ENCODE data around the gene HERPUD1.
"Not testable (repeated sequence)": the region's sequence is repeated elsewhere in the genome, so short reads cannot be mapped to it uniquely, and the experiment has no call there.

Gene HERPUD1

DNA sequence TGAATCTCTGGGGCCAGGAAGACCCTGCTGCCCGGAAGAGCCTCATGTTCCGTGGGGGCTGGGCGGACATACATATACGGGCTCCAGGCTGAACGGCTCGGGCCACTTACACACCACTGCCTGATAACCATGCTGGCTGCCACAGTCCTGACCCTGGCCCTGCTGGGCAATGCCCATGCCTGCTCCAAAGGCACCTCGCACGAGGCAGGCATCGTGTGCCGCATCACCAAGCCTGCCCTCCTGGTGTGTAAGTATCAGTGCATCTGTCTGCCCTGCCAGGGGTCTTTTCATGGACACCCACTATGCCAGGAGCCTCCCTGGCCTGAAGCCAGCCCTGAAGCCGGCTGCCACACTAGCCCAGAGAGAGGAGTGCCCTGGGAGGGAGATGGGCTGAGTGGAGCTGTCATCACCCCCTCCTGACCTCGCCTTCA lies 29.9 kb downstream of the HERPUD1 start, which contains the start of gene CETP:
TSS of gene CETP (plus strand) at position 100 of the 431 bp plus-strand sequence. CDS start at position 130, 30 bp downstream.
- FAIRE-seq: no peak

- no peak for FAIRE-seq
Measured at GRCh38 chr16:56964243-56965148, 32.6 kb downstream of the HERPUD1 start.

DNA sequence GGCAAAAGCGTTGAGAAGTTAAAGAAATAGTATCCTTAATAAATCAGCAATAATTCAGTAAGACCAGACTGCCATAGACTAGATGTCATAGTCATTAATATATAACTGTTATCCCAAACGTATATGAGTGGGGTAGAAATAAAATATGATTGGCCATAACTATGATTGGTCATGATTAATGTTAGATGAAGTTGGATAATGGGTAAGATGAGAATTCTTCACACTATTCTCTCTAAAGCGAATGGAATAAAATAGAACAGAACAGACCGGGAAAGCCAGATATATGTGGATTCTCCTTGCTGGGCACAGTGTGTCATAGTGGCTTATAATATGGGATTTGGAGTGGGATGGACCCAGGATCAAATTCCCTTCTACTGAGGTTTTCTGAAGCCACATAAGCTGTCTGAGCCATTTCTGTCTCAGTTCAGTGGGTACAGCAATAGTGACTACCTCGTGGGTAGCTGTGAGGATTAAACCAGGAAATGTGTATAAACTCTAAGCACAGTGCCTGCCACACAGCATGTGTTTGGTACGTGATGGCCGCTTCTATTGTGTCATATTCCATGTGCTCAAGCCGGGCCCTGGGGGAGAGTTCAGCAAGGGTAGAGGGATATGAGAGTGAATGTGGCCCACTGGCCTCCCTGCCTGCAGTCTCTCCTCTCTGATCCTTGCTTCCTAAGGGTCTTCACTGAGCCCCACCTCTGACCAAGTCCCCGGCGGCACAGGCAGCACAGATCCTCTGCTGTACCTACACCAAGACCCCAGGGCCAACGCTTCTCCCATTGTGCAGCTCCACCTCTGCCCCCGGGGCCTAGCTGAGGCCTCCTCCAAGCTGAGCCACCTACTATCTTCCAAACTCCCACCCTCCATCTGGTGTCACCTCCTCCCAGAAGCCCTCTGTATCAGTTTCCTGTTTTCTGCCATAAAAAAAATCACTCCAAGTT lies 33.5 kb downstream of the HERPUD1 start:
- no peak for FAIRE-seq

DNA sequence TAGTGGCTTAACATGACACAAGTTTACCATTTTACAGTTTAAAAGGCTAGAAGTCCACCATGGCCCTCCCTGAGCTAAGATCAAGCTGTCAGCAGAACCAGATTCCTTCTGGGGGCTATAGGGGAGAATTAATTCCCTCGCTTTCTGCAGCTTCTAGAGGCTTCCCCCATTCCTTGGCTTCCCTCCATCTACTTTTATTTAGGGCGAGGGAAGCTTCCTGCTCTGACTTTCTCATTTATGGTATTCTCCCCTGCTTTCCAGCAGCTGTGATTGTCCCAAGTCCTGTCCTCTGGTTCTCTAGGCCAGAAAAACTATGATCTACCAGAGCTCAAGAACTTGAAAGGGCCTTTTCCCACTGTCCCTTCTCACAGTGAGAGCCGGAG lies 34.1 kb downstream of the HERPUD1 start:
- FAIRE-seq: no peak

GRCh38 chr16:56967733-56968132 lies 35.8 kb downstream of the HERPUD1 start:
- no peak for FAIRE-seq

GRCh38 chr16:56969769-56970168 lies 37.8 kb downstream of the HERPUD1 start:
- no peak for FAIRE-seq

DNA sequence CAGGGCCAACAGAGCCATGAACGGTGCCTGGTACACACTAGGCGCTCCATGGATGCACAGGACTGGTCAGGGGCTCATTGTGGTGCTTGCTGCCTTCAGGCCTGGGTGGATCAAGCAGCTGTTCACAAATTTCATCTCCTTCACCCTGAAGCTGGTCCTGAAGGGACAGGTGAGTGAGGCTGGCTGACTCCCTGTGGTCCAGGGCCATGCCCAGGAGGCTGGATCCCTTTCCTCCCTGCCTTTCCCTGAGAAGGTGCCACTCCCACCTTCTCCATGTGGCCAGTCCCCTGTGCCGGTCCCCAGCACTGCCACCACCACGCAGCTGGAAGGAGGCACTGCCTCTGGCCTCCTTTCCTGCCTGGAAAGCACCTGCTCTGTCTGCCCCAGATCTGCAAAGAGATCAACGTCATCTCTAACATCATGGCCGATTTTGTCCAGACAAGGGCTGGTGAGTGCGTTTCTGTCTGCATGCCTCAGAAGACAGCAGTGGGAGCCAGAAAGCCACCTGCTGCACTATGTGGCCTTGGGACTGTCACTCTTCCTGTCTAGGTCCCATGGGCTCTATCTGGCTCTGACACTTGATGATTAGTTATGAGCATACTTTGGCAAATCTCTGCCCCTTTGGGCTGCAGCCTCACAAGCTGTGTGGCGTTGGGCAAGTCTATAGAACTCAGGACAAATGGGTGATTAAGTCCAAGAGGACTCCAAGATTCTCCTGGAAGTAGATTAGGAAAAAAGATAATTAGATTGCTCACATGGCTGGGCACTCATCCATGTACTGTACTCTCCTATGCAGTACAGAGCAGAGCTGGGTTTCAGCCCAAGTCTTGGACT lies 39.2 kb downstream of the HERPUD1 start:
- no peak for FAIRE-seq

GRCh38 chr16:56971768-56972043 lies 39.8 kb downstream of the HERPUD1 start:
- FAIRE-seq: no peak

- no peak for FAIRE-seq
Measured at GRCh38 chr16:56972403-56973293, 40.7 kb downstream of the HERPUD1 start.

DNA sequence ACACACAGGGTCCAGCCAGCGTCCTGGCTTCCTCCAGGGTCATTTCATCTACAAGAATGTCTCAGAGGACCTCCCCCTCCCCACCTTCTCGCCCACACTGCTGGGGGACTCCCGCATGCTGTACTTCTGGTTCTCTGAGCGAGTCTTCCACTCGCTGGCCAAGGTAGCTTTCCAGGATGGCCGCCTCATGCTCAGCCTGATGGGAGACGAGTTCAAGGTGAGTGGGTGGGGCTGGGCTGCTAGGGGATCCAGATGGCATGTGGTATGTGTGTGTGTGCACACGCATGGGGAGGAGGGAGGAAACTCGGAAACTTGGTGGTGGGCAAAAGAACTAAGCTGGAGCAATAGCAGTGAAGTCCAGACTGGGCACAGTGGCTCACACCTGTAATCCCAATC lies 41.4 kb downstream of the HERPUD1 start:
- no peak for FAIRE-seq

- FAIRE-seq: not testable (repeated sequence)
Measured at GRCh38 chr16:56973899-56974298, 42.0 kb downstream of the HERPUD1 start.

DNA sequence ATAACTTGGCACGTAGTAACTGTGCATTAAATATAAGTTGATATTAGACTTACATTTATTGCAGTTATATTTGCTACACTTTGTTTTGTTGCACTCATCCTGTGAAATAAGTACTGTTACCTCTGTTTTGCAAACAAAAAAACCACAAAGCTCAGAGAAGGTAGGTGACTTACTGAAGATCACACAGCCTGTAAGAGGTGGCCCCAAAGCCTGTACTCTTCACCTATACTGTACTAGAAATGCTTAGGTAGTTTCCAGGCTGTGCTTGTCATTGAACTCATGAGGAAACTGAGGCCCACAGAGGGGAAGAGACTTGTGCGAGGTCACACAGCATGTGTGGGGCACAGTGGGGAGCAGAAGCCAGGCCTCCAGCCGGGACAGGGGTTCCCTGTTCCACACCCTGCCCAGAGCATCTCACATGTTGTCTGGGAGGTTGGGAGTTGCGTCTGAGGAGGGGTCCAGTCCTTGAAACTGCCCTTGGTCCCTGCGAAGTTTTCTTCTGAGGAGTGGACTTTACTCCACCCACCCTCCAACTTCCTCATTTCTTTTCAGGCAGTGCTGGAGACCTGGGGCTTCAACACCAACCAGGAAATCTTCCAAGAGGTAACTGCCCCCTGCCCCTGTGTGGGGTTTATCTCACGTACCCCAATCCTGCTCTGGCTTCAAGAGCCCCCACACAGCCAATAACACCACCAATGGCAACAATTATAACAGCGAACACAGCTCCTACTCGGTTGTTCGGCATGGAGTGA lies 42.8 kb downstream of the HERPUD1 start:
- FAIRE-seq: no peak

GRCh38 chr16:56975714-56976113 lies 43.8 kb downstream of the HERPUD1 start:
- no peak for FAIRE-seq

DNA sequence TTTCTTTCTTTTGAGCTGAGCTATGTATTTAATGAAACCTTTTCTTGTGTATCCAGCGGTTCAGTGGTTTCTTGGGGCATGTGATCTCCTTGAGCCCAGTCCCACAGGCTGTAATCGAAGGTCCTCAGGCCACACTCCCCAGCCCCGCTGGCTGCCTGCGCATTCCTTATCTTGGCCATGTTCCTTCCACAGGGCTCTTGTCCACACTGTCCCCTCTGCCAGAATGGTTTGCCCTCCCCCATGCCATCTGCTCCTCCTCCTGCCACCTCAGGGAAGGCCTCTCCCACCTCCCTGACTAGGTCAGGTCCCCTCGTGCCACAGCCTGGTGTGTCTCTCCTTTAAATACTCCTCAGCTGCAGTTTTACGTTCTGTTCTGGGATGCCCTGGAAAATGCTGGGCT lies 45.3 kb downstream of the HERPUD1 start:
- no peak for FAIRE-seq

DNA sequence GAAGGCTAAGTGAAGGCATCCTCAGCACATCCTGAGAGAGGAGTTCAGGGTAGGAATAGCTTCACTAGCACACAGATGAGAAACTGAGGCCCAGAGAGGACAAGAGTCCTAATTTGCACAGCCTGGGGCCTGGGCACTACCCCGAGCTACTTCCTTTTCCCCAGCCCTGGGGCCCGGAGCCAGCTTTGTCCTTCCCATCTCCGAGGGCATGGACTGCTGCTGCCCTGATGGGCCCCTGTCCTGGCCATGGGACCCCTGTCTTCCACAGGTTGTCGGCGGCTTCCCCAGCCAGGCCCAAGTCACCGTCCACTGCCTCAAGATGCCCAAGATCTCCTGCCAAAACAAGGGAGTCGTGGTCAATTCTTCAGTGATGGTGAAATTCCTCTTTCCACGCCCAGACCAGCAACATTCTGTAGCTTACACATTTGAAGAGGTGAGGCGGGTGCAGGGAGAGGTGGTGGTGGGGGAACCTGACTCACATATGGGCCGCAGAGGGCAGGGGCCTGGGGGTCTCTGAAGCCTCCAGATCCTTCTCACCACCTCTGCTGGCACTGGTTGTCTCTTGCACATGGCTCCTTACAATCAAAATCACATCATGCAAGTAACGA lies 46.0 kb downstream of the HERPUD1 start:
- FAIRE-seq: no peak

GRCh38 chr16:56980201-56980535 lies 48.2 kb downstream of the HERPUD1 start:
- no peak for FAIRE-seq

DNA sequence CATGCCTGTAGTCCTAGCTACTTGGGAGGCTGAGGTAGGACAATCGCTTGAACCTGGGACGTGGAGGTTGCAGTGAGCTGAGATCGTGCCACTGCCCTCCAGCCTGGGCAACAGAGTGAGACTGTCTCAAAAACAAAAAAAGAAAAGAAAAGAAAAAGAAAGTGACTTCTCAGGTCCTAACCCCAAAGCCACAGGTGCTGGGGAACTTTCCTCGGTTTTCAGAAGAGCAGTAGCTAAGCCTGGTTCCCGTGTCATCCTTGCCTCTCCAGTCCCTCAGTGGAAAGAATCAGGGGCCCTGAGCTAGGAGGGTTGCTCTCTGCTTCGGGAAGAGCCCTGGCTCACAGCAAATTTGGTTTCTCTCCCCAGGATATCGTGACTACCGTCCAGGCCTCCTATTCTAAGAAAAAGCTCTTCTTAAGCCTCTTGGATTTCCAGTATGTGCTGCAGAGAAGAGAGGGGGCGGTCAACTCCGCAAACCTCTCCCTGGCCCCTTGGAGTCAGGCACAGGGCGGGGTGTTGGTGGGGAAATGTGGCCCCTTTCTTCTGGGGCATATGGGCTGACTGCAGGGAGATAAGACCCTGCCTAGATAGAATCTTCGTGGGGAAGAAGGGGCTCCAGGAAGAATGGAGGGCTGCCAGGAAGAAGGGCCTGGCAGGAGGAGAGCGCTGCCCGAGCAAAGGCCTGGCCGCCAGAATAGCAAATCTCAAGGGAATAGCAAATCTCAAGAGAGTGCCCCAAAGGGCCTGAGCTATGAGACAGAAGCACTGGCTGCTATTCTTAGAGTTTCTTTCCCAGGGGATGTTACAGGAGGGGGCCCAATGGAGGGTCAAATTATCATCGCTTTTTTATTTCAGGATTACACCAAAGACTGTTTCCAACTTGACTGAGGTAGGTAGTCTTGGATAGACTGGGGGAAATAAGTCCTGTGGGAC lies 49.1 kb downstream of the HERPUD1 start:
- no peak for FAIRE-seq

GRCh38 chr16:56981729-56982271 lies 49.9 kb downstream of the HERPUD1 start:
- no peak for FAIRE-seq

DNA sequence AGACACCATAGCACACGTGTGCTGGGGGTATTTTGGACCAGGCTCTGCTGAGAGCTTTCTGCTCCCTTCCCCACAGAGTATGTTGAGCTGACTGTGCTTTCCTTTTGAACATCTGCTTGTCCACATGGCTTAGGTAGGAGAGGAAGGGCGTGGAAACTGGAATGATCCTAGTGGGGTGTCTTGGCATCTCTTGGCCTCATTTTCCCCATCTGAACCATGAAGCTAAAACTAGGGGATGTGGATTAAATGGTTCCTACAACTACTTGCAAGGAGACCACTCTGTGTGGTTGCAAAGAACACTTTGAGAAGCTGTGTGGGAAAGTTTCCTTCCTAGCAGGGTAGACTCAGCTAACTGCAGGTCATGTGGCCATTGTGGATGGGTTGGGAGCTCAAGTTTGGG lies 50.8 kb downstream of the HERPUD1 start:
- FAIRE-seq: no peak
